DMS53 treated with DMSO at 0.1 percent for 48 hours (cell line): ENCODE results near the gene PDSS2.
A peak's percentile ranks its signal among the peaks of the same experiment; 100 is the strongest.
"Not testable (repeated sequence)": the region's sequence is repeated elsewhere in the genome, so short reads cannot be mapped to it uniquely, and the experiment has no call there.

Experiments
- DNase-seq: peaks from one replicate; lab custom pipeline; 2025; ENCODE audit not compliant: unreplicated experiment; lab: John Stamatoyannopoulos, UW

PDSS2 gene

DNA sequence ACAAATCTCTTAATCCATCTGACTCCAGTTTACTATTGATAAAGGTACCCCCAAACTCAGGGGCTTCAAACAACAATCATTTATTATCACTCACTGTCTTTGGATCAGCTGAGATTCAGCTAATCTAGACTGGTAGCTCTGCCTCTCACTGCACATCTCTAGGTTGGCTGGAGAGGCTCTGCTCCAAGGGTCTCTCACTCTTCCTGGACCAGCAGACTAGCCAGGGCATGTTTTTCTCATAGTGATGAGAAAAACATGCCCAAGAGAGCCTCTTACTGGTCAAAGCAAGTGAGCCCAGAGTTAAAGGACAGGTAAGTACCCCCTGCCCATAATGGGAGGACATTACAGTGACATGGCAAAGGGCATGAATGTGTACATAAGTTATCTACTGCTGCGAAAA, 228.9 kb downstream of the PDSS2 start:
- no peak for DNase-seq

GRCh38 chr6:107230024-107230423, 229.3 kb downstream of the PDSS2 start:
- no peak for DNase-seq

DNA sequence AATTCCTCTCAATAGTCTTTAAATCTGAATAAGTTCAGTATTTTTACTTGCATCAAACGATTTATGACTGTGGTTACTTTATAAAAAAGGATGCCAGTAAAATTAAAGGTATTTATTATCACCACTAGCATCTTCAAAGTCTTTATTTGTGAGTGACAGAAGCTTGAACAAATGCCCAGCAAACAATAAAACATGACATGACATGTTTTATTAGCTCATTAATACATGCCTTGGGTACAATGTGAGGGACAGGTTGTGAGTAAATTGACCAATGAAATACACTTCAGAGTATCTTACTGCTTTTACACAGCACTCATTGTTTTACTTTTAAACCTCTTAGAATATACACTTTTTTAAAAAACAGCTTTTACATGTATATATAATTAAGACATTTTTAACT, 230.6 kb downstream of the PDSS2 start:
- DNase-seq = no peak

GRCh38 chr6:107221519-107221918, 237.8 kb downstream of the PDSS2 start:
- no peak for DNase-seq

- DNase-seq = no peak
Observed at GRCh38 chr6:107219851-107220250, 239.5 kb downstream of the PDSS2 start.

- DNase-seq = no peak
Observed at GRCh38 chr6:107218142-107218541, 241.2 kb downstream of the PDSS2 start.

DNA sequence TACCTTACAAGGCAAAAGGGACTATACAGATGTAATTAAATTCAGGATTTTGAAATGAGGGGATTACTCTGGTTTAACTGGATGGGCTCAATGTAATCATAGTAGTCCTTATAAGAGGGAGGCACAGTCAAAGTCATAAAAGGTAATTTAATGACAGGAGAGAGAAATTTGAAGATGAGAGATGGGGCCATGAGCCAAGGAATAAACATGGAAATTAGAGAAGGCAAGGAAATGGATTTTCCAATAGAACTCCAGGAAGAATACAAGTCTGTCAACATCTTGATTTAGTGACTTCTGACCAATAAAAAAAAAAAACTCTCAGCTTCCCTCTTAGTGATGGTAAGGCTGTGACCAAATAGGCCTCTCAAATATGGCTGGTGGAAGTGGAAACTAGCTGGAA, 242.1 kb downstream of the PDSS2 start:
- DNase-seq = no peak

GRCh38 chr6:107216197-107216933, 243.0 kb downstream of the PDSS2 start:
- DNase-seq = no peak

- no peak for DNase-seq
Observed at GRCh38 chr6:107215334-107215733, 244.0 kb downstream of the PDSS2 start.

GRCh38 chr6:107214655-107215054, 244.7 kb downstream of the PDSS2 start:
- DNase-seq = no peak

DNA sequence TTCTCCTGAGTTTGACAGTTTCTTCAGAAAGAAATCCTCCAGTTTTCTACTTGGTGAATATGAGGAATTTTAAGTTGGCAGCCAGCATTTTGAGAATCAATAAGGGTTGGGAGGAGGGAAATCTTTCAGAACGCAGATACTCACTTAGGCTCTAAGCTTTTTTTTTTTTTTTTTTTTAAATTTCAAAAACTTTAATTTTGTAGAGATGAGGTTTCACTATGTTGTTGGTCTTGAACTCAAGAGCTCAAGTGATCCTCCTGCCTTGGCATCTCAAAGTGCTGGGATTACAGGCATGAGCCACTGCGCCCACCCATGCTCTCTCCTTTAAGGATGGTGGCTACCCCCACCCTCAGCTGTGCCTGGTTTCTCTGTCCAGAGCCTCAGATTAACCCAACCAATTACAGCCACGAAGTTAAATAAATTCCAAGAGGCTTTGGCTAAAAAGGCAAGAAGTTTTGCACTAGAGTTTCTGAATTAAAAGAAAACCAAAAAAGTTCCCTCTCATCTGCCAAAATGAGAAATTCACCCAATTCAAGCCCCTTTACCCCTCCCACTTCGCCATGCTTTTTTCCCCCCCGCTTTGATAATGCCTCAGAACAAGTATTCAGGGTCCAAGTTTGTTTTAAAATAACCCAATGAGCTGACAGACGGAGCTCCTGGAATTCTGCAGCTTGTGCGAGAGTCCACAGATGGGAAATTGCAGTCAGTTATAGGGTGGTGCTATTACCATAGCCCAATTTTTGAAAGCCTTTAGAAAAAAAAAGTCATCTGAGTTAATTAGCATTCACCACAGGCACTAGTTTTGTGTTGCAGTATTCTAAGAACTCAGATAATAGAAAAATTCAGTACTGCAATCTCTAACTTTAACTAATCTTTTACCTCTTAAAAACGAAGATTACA, 249.7 kb downstream of the PDSS2 start:
- DNase-seq = no peak

DNA sequence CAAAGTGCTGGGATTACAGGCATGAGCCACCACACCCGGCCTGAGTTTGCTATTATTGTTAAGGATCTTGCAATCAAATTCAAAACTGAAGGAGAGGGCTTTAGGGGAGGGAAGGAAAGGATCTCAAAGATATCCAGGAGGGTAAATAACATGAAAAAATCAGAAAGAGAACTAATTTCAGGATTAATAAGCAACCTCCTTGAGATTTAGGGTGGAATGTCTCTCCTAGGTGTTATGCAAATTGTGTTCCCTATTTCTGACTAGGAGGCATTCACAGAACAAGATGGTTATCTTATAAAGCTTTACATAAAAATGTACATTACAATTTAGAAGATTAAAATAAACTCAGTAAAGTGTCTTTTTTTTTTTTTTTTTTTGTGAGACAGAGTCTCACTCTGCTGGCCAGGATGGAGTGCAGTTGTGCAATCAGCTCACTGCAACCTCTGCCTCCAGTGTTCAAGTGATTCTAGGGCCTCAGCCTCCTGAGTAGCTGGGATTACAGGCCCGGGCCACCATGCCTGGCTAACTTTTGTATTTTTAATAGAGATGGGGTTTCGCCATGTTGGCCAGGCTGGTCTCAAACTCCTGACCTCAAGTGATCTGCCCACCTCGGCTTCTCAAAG, 252.0 kb downstream of the PDSS2 start:
- DNase-seq = no peak

DNA sequence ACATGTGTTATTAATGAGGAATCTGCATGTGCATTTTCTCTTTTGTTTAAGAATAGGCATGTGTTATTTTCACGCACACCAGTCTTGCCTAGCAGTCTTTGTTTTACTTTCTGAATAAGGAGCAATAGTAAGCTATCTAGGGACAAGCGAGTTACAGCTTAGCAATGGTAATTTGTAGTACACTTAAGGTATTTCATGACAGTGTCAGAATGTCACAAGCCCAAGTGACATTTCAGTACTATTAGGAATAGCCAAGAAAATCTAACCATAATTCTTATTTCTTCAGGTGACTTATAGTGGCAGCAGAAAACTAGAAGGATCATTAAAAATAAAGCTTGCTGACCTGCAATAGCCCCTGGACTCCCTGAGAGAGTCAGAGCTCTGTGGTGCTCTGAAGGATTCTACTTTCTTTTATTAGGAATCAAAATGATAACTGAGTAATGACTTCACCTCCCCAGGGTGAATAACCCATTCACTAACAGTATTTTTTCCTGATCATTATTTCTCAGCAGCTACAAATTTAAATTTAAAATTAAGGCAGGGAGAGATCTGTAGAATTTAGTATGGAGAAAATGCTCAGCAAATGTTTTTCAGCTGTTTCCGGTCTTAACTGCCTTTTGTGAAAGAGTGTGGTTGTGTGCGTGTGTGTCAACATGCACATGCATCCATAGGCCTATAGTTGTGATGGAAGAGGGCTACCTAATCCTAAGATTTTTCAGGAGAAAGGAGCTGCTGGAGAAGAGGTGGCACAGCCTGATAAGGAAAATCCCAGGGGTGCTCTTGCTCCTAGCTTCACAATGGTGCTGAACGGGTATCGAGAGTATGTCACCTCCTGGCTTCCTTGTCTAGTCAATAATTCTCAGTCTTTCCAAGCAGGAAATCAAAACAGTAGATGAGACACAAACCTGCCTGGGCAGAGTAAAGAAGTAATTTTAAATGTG, 254.0 kb downstream of the PDSS2 start:
- DNase-seq = no peak

DNA sequence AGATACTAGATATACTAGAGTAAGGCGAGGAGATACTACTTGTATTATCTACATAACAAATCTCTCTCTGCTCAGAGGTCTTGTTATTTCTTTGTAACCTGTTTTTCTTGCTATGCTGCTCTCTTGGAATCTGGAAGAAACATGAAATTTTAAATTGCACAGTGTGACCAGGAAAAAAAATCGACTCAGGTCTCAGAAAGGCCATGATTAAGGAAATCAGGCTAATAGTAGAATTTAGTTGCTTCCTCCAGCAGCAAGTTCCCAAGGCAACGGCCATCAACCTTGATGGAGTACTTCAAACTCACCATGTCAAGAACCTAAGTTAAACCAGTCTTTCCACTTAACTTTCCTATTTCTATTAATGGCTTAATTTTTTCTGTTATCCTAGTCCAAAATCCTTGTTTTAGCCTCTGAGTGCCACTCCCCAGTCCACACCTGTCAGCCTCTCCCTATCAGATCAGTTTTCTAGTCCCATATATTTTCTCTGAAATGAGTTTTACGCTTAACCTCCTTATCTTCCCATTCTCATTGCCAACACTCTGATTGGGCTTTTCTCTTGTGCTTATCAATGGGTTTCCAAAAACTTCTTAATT, 256.4 kb downstream of the PDSS2 start:
- DNase-seq = no peak

GRCh38 chr6:107198631-107199416, 260.5 kb downstream of the PDSS2 start:
- no peak for DNase-seq

DNA sequence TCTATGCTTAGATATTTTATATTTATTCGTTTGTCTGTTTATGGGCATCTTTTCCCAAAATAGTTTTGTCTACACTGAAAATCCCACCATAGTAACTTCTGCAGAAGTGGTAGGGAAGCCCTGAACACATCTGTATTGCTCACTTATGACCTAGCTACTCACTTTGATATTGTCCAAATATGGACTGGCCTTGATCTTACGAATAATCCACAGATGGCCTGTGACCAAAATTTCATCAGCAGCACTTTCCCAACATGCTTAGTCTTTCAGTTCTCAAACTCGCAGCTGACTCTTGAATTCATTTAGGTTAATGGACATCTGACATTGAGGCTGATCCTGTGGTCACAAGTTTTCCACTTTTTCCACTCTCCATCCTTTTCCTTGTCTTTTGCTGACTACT, 263.2 kb downstream of the PDSS2 start:
- DNase-seq = no peak

DNA sequence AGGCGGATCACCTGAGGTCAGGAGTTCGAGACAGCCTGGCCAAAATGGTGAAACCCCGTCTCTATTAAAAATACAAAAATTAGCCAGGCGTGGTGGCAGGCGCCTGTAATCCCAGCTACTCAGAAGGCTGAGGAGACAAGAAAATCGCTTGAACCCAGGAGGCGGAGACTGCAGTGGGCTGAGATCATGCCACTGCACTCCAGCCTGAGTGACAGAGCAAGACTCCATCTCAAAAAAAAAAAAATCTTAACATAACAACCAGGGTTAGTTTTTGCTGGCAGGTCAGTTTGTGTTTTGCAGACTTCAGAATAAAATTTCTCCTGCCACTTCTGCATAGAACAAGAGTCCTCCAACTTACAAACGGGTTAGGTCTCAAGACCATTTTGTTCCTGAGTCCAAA, 264.6 kb downstream of the PDSS2 start:
- not testable (repeated sequence) for DNase-seq

DNA sequence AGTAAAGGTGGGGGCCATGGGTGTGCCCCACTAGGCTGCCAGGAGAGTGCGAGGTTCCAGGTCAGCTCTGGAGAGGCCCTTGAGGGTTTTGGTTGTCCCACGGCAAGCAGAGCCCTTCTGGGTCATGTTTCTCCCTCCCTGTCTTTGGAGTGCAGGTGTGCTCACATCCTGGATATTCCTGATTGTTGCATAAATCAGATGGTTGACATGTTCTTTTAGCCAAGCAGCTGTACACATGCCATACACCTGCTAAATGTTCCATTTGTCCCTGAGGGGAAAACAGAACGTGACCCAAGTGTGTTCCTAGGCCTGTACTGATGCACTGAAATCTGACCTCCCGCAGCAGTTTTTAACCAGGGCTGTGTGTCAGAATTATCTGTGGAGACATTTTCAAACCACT, 266.5 kb downstream of the PDSS2 start:
- peak; percentile 19 for DNase-seq

DNA sequence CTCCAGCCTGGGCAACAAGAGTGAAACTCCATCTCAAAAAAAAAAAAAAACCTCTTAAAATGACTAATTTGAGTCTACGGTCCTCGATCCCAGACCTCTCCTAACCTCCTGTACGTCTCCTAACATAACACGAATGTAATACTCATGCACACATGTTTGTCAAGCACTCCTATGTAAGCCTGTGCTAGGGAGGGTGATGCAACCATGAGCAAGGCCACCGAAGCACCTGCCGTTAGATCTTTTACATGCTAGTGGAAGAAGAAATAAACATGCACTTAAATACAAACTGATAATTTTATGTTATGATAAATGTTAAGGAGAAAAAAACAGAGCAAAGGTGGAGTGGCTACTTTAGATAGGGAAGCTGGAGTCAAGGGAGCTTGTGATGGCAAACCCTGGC, 271.7 kb downstream of the PDSS2 start:
- no peak for DNase-seq

GRCh38 chr6:107186047-107186446, 273.3 kb downstream of the PDSS2 start:
- no peak for DNase-seq
